AG20443 (cell line): Measurements from ENCODE around the gene UTF1.
"Not testable (repeated sequence)": the region's sequence is repeated elsewhere in the genome, so short reads cannot be mapped to it uniquely, and the experiment has no call there.

Source experiments
- DNase-seq: peaks from one replicate; pipeline ENCODE4 v3.0.0; 2012; ENCODE audit warnings: low spot score, mixed read lengths

UTF1 gene

GRCh38 chr10:133229265-133230043 lies 563 bp upstream of the UTF1 start:
- DNase-seq: no peak

GRCh38 chr10:133230387-133231195 lies 574 bp downstream of the UTF1 start:
- DNase-seq: no peak

GRCh38 chr10:133231244-133231945 lies 1.4 kb downstream of the UTF1 start:
- DNase-seq: no peak

- no peak for DNase-seq
Measured at GRCh38 chr10:133231946-133232574, 2.0 kb downstream of the UTF1 start.

- DNase-seq: not testable (repeated sequence)
Measured at GRCh38 chr10:133234796-133235195, 4.8 kb downstream of the UTF1 start.

- no peak for DNase-seq
Measured at GRCh38 chr10:133235265-133235855, 5.3 kb downstream of the UTF1 start.

GRCh38 chr10:133235932-133236331 lies 5.9 kb downstream of the UTF1 start:
- no peak for DNase-seq

- no peak for DNase-seq
Measured at GRCh38 chr10:133236401-133237240, 6.6 kb downstream of the UTF1 start.

GRCh38 chr10:133237241-133237587 lies 7.2 kb downstream of the UTF1 start:
- DNase-seq: no peak

GRCh38 chr10:133237588-133238465 lies 7.8 kb downstream of the UTF1 start, which contains the start of gene VENTX:
Gene VENTX, plus strand, starts transcription at chr10:133237855. Its CDS starts 60 bp downstream, at chr10:133237915.
- no peak for DNase-seq

- no peak for DNase-seq
Measured at GRCh38 chr10:133238466-133238804, 8.4 kb downstream of the UTF1 start.

GRCh38 chr10:133239990-133240389 lies 10.0 kb downstream of the UTF1 start:
- no peak for DNase-seq

GRCh38 chr10:133241501-133242205 lies 11.6 kb downstream of the UTF1 start:
- DNase-seq: no peak

GRCh38 chr10:133242611-133243356 lies 12.8 kb downstream of the UTF1 start:
- DNase-seq: peak; percentile 56

- no peak for DNase-seq
Measured at GRCh38 chr10:133243593-133243992, 13.6 kb downstream of the UTF1 start.

- peak; percentile 67 for DNase-seq
Measured at GRCh38 chr10:133245439-133246235, 15.6 kb downstream of the UTF1 start.

- no peak for DNase-seq
Measured at GRCh38 chr10:133246236-133246626, 16.2 kb downstream of the UTF1 start.
